Cardiac muscle cell (in vitro differentiated cells and primary cell): ENCODE results near the gene ZKSCAN3. TPM values are rescaled to one million over a fixed set of nuclear protein-coding genes. Genes with fewer than 3 reads are reported as not detected.

ENCODE experiments used
- DNase-seq, 2 donors: peaks; one replicate each; pipeline versions ENCODE4 v3.0.0 to v3.0.0-alpha.2; 2010 to 2017; ENCODE audit warnings: low read depth in 1 of 2, low spot score in 1 of 2
- H3K27ac ChIP-seq: fragments of 200-600 bp; sonication (generic); 2 replicates; pipeline ENCODE4 v1.5.1; 2016
- H3K27me3 ChIP-seq: fragments of 200-600 bp; sonication (generic); 2 replicates; pipeline ENCODE4 v1.6.0; 2016; ENCODE audit warnings: control low read depth
- H3K36me3 ChIP-seq: fragments of 200-600 bp; sonication (generic); 2 replicates; pipeline ENCODE4 v1.5.1; 2016; ENCODE audit warnings: control low read depth
- H3K4me1 ChIP-seq: fragments of 200-600 bp; sonication (generic); 2 replicates; pipeline ENCODE4 v1.8.1; 2017; ENCODE audit warnings: low read depth, mild to moderate bottlenecking, mixed run types
- H3K4me3 ChIP-seq: fragments of 200-600 bp; sonication (generic); 2 replicates; pipeline ENCODE4 v1.5.1; 2016; ENCODE audit warnings: mild to moderate bottlenecking
- H3K9me3 ChIP-seq: fragments of 200-600 bp; sonication (generic); 2 replicates; pipeline ENCODE4 v1.5.1; 2017; ENCODE audit warnings: low read depth, mild to moderate bottlenecking, control low read depth
- polyA plus RNA-seq: library from polyadenylated mRNA; unstranded; fragments of >200 nt; fragmentation: Nextera tagmentation; extraction: Ambion mirVana; gene quantifications from 2 replicates; pipeline ENCODE4 v1.2.1, GENCODE V29; 2016
- total RNA-seq: library from RNA; depleted of rRNA; stranded (reverse); fragments of >200 nt; gene quantifications from 2 replicates; pipeline ENCODE4 v1.2.3, GENCODE V29; 2016
- TF ChIP-seq, protein P1 (sequence below): IDR thresholded peaks from 2 replicates; pipeline ENCODE4 v1.5.1; 2012; ENCODE audit warnings: low read depth, mild to moderate bottlenecking, low read length

Gene ZKSCAN3
- total and polyA plus RNA-seq, 2 experiments from 2014 or later, result 7.8 to 13.3 TPM

DNA sequence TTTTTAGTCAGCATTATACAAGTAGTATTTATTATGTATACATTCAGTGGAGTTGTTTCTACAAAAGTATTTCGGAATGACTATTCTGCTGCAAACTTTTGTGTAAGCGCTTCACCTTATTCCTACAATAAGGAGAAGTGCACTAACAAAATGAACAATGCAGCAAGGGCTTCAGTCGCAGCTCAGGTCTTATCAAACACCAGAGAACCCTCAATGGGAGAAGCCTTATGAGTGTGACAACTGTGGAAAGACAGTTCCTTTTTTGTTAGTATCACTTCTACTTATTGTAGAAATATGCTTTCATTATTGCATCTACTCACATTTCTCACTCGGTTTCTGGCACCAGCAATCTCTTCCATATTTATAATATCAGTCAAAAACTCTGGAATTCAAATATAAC, 18.8 kb downstream of the ZKSCAN3 start:
- H3K9me3 ChIP-seq, result no peaks in the 10 kb centered on the region
- no peaks in the 10 kb centered on the region for H3K4me1 ChIP-seq
- H3K36me3 ChIP-seq, result peaks cover 16% of the 10 kb centered on the region
- DNase-seq, result no peak
- no peak overlapping the region for H3K4me3 ChIP-seq
- TF ChIP-seq, protein P1, sequence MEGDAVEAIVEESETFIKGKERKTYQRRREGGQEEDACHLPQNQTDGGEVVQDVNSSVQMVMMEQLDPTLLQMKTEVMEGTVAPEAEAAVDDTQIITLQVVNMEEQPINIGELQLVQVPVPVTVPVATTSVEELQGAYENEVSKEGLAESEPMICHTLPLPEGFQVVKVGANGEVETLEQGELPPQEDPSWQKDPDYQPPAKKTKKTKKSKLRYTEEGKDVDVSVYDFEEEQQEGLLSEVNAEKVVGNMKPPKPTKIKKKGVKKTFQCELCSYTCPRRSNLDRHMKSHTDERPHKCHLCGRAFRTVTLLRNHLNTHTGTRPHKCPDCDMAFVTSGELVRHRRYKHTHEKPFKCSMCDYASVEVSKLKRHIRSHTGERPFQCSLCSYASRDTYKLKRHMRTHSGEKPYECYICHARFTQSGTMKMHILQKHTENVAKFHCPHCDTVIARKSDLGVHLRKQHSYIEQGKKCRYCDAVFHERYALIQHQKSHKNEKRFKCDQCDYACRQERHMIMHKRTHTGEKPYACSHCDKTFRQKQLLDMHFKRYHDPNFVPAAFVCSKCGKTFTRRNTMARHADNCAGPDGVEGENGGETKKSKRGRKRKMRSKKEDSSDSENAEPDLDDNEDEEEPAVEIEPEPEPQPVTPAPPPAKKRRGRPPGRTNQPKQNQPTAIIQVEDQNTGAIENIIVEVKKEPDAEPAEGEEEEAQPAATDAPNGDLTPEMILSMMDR, result no peak
- no peaks in the 10 kb centered on the region for H3K27me3 ChIP-seq
- no peak overlapping the region for H3K27ac ChIP-seq

DNA sequence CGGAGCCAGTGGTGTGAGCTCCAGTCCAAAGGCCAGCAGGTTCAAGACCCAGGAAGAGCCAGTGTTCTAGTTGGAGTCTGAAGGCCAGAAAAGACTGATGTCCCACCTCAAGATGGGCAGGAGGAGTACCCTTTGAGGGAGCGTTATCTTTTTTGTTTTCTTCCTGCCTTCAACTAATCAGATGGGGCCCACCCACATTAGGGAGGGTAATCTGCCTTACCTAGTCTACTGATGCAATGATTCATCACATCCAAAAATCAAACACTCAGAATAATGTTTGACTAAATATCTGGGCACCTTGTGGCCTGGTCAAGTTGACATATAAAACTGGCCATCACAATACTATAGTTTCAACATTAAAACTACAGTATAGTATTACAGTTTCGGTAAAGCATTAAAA, 19.7 kb downstream of the ZKSCAN3 start:
- Histone ChIP-seq H3K36me3 (peaks cover 15% of the 10 kb centered on the region), H3K4me1 (no peaks in the 10 kb centered on the region), H3K27me3 (no peaks in the 10 kb centered on the region), H3K27ac (no peak overlapping the region), H3K4me3 (no peak overlapping the region), H3K9me3 (no peaks in the 10 kb centered on the region)
- no peak for DNase-seq
- TF ChIP-seq, protein P1, result no peak

- no peaks in the 10 kb centered on the region for H3K4me1 ChIP-seq
- no peak overlapping the region for H3K4me3 ChIP-seq
- H3K9me3 ChIP-seq, result no peaks in the 10 kb centered on the region
- TF ChIP-seq, protein P1, result no peak
- no peak for DNase-seq
- peaks cover 11% of the 10 kb centered on the region for H3K36me3 ChIP-seq
- H3K27me3 ChIP-seq, result no peaks in the 10 kb centered on the region
- H3K27ac ChIP-seq, result no peak overlapping the region
Observed at GRCh38 chr6:28370440-28370839, 20.7 kb downstream of the ZKSCAN3 start.

GRCh38 chr6:28371280-28371679, 21.5 kb downstream of the ZKSCAN3 start:
- peaks cover 5% of the 10 kb centered on the region for H3K36me3 ChIP-seq
- H3K4me1 ChIP-seq, result no peaks in the 10 kb centered on the region
- no peak overlapping the region for H3K27ac ChIP-seq
- H3K4me3 ChIP-seq, result no peak overlapping the region
- H3K9me3 ChIP-seq, result no peaks in the 10 kb centered on the region
- H3K27me3 ChIP-seq, result no peaks in the 10 kb centered on the region
- TF ChIP-seq, protein P1, result no peak
- DNase-seq, result no peak

GRCh38 chr6:28371706-28372451, 22.1 kb downstream of the ZKSCAN3 start:
- TF ChIP-seq, protein P1, result no peak
- H3K9me3 ChIP-seq, result no peaks in the 10 kb centered on the region
- H3K27ac ChIP-seq, result no peak overlapping the region
- no peaks in the 10 kb centered on the region for H3K4me1 ChIP-seq
- H3K4me3 ChIP-seq, result no peak overlapping the region
- H3K36me3 ChIP-seq, result peaks cover 3% of the 10 kb centered on the region
- DNase-seq, result peak in 1 of 2 donors; percentile 22
- H3K27me3 ChIP-seq, result no peaks in the 10 kb centered on the region
